Lung (tissue), 12 donors: ENCODE measurements around the gene PKN3. TPM values are rescaled to one million over a fixed set of nuclear protein-coding genes. Genes with fewer than 3 reads are reported as not detected.

Experiments
- ATAC-seq: fragments of 200-7000 bp; cut with Tn5 transposase; one replicate; pipeline ENCODE4 v1.9.1; 2020; ENCODE audit warnings: moderate number of reproducible peaks; ENCODE audit not compliant: insufficient read depth, low FRiP score
- DNase-seq, 3 donors: peaks; one replicate each; pipeline ENCODE4 v3.0.0-alpha.2; 2013 to 2017
- H3K27ac ChIP-seq, 2 donors: one replicate each; pipeline ENCODE4 v1.5.1; 2013; ENCODE audit warnings: mild to moderate bottlenecking in 2 of 2, moderate library complexity in 2 of 2, control low read depth in 1 of 2, inconsistent platforms in 1 of 2, low read depth in 1 of 2, low read length in 1 of 2
- H3K27me3 ChIP-seq, 3 donors: one replicate each; pipeline ENCODE4 v1.5.1; 2013; ENCODE audit warnings: low read length in 2 of 3; ENCODE audit not compliant: control insufficient read depth in 3 of 3, insufficient read depth in 3 of 3
- H3K36me3 ChIP-seq, 4 donors: one replicate each; pipeline ENCODE4 v1.5.1; 2013; ENCODE audit warnings: low read length in 4 of 4, mild to moderate bottlenecking in 1 of 4, moderate library complexity in 1 of 4; ENCODE audit not compliant: control insufficient read depth in 4 of 4, insufficient read depth in 4 of 4
- H3K4me1 ChIP-seq, 5 donors: one replicate each; pipeline ENCODE4 v1.5.1; 2013; ENCODE audit warnings: low read length in 5 of 5, mild to moderate bottlenecking in 2 of 5, moderate library complexity in 1 of 5; ENCODE audit not compliant: control insufficient read depth in 5 of 5, insufficient read depth in 5 of 5
- H3K4me3 ChIP-seq: one replicate; pipeline ENCODE4 v1.5.1; 2013; ENCODE audit warnings: mild to moderate bottlenecking, control low read depth, moderate library complexity
- H3K9ac ChIP-seq, 2 donors: one replicate each; pipeline ENCODE4 v1.5.1; 2013; ENCODE audit warnings: low read length in 2 of 2, control low read depth in 1 of 2; ENCODE audit not compliant: insufficient read depth in 1 of 2
- H3K9me3 ChIP-seq, 4 donors: one replicate each; pipeline ENCODE4 v1.5.1; 2013; ENCODE audit warnings: low read length in 3 of 4, mild to moderate bottlenecking in 1 of 4, moderate library complexity in 1 of 4; ENCODE audit not compliant: control insufficient read depth in 4 of 4, insufficient read depth in 3 of 4
- CTCF ChIP-seq: IDR thresholded peaks from 2 replicates; pipeline ENCODE4 v1.5.1; 2012; ENCODE audit warnings: mild to moderate bottlenecking; ENCODE audit errors: control extremely low read depth, extremely low read depth
- WGBS, 2 donors: extraction: QIAGEN DNeasy Blood & Tissue Kit; methylation state at CpG; one replicate each; pipeline ENCODE4 v1.1.7; 2013; 5-methylcytosine and 5-hydroxymethylcytosine counted together
- polyA plus RNA-seq, 2 donors: library from polyadenylated mRNA; stranded (reverse); fragments of 200-250 nt; gene quantifications; one replicate each; pipeline ENCODE4 v1.2.1, GENCODE V29; 2013
- total RNA-seq, 2 donors: library from RNA; depleted of rRNA in 1 of 2; stranded (reverse); fragments of >200 nt in 1 of 2; gene quantifications; one replicate each; pipeline ENCODE4 v1.2.1, GENCODE V29; 2014 to 2021
- donor health status: control.
- donor health status: control.
- donor health status: Bipolar disorder and iron deficiency.
- donor health status: healthy.
- donor health status: DM: yes; HTN: yes; CAD: no.

PKN3 gene
- total and polyA plus RNA-seq, 4 donors = 4.1 to 19.3 (median 10.8) TPM

DNA sequence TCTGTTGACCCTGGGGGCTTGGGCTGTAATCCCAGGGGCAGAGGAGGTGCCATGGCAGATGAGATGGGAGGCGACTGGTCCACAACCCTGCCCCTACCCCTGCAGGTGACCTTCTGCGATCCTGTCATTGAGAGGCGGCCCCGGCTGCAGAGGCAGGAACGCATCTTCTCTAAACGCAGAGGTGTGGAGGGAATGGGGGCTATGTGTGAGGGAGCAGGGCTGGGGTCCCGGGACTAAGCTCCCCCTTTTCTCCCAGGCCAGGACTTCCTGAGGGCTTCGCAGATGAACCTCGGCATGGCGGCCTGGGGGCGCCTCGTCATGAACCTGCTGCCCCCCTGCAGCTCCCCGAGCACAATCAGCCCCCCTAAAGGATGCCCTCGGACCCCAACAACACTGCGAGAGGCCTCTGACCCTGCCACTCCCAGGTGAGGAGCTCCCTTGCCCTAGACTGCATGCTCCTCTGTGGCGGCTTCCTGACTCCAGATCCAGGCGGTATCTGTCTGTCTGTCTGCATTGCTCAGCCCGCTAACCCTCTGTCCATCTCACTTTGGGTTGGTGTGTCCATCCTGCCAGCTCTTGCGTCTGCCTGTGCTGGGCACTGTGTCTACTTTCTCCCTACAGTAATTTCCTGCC is 11.8 kb downstream of the PKN3 start:
- DNase-seq = no peak

DNA sequence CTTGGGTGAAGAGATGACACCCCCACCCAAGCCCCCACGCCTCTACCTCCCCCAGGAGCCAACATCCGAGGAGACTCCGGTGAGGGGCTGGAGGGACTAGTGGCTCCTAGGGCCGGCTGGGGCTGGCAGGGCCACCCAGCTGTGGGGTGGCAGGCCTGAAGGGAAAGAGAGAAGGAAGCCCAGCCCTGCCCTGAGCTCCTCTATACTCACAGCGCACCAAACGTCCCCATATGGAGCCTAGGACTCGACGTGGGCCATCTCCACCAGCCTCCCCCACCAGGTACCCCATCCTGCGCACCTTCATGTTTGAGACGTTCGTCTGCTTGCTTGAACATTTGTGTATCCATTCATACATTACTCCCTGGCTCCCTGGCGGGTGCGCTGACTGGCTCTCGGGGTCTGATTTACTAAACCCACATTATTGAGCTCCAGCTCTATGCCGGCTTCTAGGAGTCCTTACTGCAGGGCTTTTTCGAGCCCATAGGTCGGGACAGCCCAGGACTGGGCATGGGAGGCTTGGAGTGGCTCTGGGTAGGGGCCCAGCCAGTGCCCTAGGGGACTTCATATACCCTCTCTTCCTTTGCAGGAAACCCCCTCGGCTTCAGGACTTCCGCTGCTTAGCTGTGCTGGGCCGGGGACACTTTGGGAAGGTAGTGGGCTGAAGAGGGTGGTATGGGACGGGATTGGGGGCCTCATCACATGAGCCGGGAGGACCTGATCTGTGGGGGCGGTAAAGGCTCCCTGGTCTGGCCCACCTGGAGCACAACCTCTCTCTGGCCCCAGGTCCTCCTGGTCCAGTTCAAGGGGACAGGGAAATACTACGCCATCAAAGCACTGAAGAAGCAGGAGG is 12.5 kb downstream of the PKN3 start:
- Histone ChIP-seq H3K27ac (no peak overlapping the region), H3K27me3 (no peaks in the 10 kb centered on the region), H3K9ac (no peak overlapping the region), H3K36me3 (peaks cover 0 to 11% (median 2%) of the 10 kb centered on the region in 4 donors), H3K4me1 (no peaks in the 10 kb centered on the region), H3K9me3 (no peaks in the 10 kb centered on the region), H3K4me3 (no peak overlapping the region)
- WGBS, 2 donors = 92 to 95% methylated on average over 24 of the region's 24 CpGs
- DNase-seq = no peak
- no peak for ATAC-seq
- TF ChIP-seq CTCF = no peak

More for the DNA sequence above, 11.8 kb downstream of the PKN3 start:
- no peak overlapping the region for H3K9ac ChIP-seq
- WGBS, 2 donors = 95 to 97% methylated on average over 19 of the region's 19 CpGs
- no peaks in the 10 kb centered on the region for H3K4me1 ChIP-seq
- H3K27ac ChIP-seq = no peak overlapping the region
- H3K4me3 ChIP-seq = no peak overlapping the region
- no peaks in the 10 kb centered on the region for H3K27me3 ChIP-seq
- no peak for ATAC-seq
- TF ChIP-seq CTCF = no peak
- H3K9me3 ChIP-seq = no peaks in the 10 kb centered on the region
- H3K36me3 ChIP-seq = peaks cover 0 to 11% (median 2%) of the 10 kb centered on the region in 4 donors

GRCh38 chr9:128715436-128715750 is 13.1 kb downstream of the PKN3 start:
- Histone ChIP-seq H3K27me3 (no peaks in the 10 kb centered on the region), H3K4me3 (no peak overlapping the region), H3K4me1 (no peaks in the 10 kb centered on the region), H3K36me3 (peaks cover 0 to 16% (median 2%) of the 10 kb centered on the region in 4 donors), H3K27ac (no peak overlapping the region), H3K9me3 (no peaks in the 10 kb centered on the region), H3K9ac (no peak overlapping the region)
- no peak for TF ChIP-seq CTCF
- ATAC-seq = no peak
- DNase-seq = no peak
- WGBS, 2 donors = 90 to 91% methylated on average over 6 of the region's 6 CpGs
